NCI-H748 treated with DMSO at 0.1 percent for 48 hours (cell line): Measurements from ENCODE around the gene SLAMF1.
"Not testable (repeated sequence)": the region's sequence is repeated elsewhere in the genome, so short reads cannot be mapped to it uniquely, and the experiment has no call there.

ENCODE experiments used
- DNase-seq: peaks from one replicate; lab custom pipeline; 2025; lab: John Stamatoyannopoulos, UW

The SLAMF1 gene

GRCh38 chr1:160563230-160563629 lies 83.6 kb downstream of the SLAMF1 start:
- DNase-seq, result not testable (repeated sequence)

- DNase-seq, result not testable (repeated sequence)
Measured at GRCh38 chr1:160562745-160563144, 84.1 kb downstream of the SLAMF1 start.

DNA sequence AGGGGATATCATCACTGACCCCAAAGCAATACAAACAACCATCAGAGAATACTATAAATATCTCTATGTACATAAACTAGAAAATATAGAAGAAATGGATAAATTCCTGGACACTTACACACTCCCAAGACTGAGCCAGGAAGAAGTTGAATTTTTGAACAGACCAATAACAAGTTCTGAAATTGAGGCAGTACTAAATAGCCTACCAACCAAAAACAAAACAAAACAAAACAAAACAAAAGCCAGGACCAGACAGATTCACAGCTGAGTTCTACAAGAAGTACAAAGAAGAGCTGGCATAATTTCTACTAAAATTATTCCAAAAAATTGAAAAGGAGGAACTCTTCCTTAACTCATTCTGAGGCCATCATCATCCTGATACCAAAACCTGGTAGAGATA lies 86.0 kb downstream of the SLAMF1 start:
- DNase-seq, result no peak

GRCh38 chr1:160560045-160560705 lies 86.7 kb downstream of the SLAMF1 start:
- no peak for DNase-seq

- not testable (repeated sequence) for DNase-seq
Measured at GRCh38 chr1:160559437-160559836, 87.4 kb downstream of the SLAMF1 start.

DNA sequence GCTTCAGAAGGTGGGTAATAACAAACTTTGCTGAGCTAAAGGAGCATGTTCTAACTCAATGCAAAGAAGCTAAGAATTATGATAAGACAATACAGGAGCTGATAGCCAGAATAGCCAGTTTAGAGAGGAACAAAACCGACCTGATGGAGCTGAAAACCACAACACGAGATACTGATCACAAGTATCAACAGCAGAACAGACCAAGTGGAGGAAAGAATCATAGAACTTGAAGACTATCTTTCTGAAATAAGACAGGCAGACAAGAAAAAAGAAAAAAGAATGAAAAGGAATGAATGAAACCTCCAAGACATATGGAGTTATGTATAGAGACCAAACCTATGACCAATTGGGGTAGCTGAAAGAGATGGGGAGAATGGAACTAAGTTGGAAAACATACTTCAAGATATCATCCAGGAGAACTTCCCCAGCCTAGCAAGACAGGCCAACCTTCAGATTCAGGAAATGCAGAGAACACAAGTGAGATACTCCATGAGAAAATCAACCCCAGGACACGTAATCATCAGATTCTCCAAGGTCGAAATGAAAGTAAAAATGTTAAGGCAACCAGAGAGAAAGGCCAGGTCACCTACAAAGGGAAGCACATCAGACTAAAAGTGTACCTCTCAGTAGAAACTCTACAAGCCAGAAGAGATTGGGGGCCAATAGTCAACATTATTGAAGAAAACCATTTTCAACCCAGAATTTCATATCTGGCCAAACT lies 88.0 kb downstream of the SLAMF1 start:
- DNase-seq, result no peak
